ENCODE measurements around the gene AP1S3. TPM values are rescaled to one million over a fixed set of nuclear protein-coding genes. Genes with fewer than 3 reads are reported as not detected.
A peak's percentile ranks its signal among the peaks of the same experiment; 100 is the strongest.

Gene AP1S3
- total and polyA plus RNA-seq, 11 donors: 0.08 to 3.4 (median 0.51) TPM; not detected in 1

GRCh38 chr2:223727562-223727961, 109.8 kb downstream of the AP1S3 start:
- intact Hi-C loops (cut with DNase I): loop anchor here in 1 of 10 donors (5.0 kb wide), 1 partner anchor 230 kb away; the partner anchor contains the start of gene MRPL44
- TF ChIP-seq POLR2A (IDR thresholded peaks at IDR 0.05) (no peak), CTCF (IDR thresholded peaks at IDR 0.05) (peak; percentile 12 to 60 (median 42))
- Histone ChIP-seq H3K4me1 (peaks cover 0 to 29% (median 18%) of the 10 kb centered on the region in 12 donors), H3K9me3 (no peaks in the 10 kb centered on the region), H3K27ac (no peak overlapping the region), H3K4me3 (no peak overlapping the region), H3K27me3 (no peaks in the 10 kb centered on the region), H3K36me3 (no peaks in the 10 kb centered on the region)
- ATAC-seq (peak in 2 of 4 donors; percentile 27 to 39), DNase-seq (peak in 1 of 5 donors; percentile 11)
- WGBS, 4 donors: 55 to 65% (median 58%) methylated on average over 7 of the region's 7 CpGs

- ATAC-seq: no peak
- no peaks in the 10 kb centered on the region for H3K27me3 ChIP-seq
- intact Hi-C loops (cut with DNase I): loop anchor here in 1 of 10 donors (5.0 kb wide), 1 partner anchor 231 kb away; the partner anchor contains the start of gene MRPL44
- no peak overlapping the region for H3K4me3 ChIP-seq
- peak overlapping the region in 9 of 12 donors; percentile 37 to 80 (median 69) for H3K27ac ChIP-seq
- peaks cover 0 to 26% (median 15%) of the 10 kb centered on the region in 12 donors for H3K4me1 ChIP-seq
- DNase-seq: no peak
- H3K9me3 ChIP-seq: no peaks in the 10 kb centered on the region
- H3K36me3 ChIP-seq: no peaks in the 10 kb centered on the region
- WGBS, 4 donors: 88 to 92% (median 91%) methylated on average over 8 of the region's 8 CpGs
- TF ChIP-seq POLR2A (IDR thresholded peaks at IDR 0.05): no peak
- TF ChIP-seq CTCF (IDR thresholded peaks at IDR 0.05): no peak
Observed at GRCh38 chr2:223725986-223726970, 111.1 kb downstream of the AP1S3 start.

- Histone ChIP-seq H3K4me3 (no peak overlapping the region), H3K9me3 (no peaks in the 10 kb centered on the region), H3K36me3 (no peaks in the 10 kb centered on the region), H3K27ac (peak overlapping the region in 10 of 12 donors; percentile 37 to 80 (median 69)), H3K27me3 (no peaks in the 10 kb centered on the region), H3K4me1 (peaks cover 0 to 23% (median 15%) of the 10 kb centered on the region in 12 donors)
- intact Hi-C loops (cut with DNase I): loop anchor here in 1 of 10 donors (5.0 kb wide), 1 partner anchor 232 kb away; the partner anchor contains the start of gene MRPL44
- no peak for TF ChIP-seq CTCF (IDR thresholded peaks at IDR 0.05)
- TF ChIP-seq POLR2A (IDR thresholded peaks at IDR 0.05): no peak
- DNase-seq (peak; percentile 74 to 92 (median 84)), ATAC-seq (peak; percentile 84 to 99 (median 97))
- 28 to 38% (median 30%) methylated on average over 5 of the region's 5 CpGs for WGBS, 4 donors
Observed at GRCh38 chr2:223725494-223725893, 111.9 kb downstream of the AP1S3 start.

- Histone ChIP-seq H3K4me1 (peaks cover 0 to 23% (median 15%) of the 10 kb centered on the region in 12 donors), H3K36me3 (no peaks in the 10 kb centered on the region), H3K27me3 (no peaks in the 10 kb centered on the region), H3K9me3 (no peaks in the 10 kb centered on the region), H3K27ac (peak overlapping the region in 10 of 12 donors; percentile 37 to 80 (median 69)), H3K4me3 (no peak overlapping the region)
- no peak for TF ChIP-seq POLR2A (IDR thresholded peaks at IDR 0.05)
- no peak for TF ChIP-seq CTCF (IDR thresholded peaks at IDR 0.05)
- intact Hi-C loops (cut with DNase I): loop anchor here in 1 of 10 donors (5.0 kb wide), 1 partner anchor 232 kb away; the partner anchor contains the start of gene MRPL44
- ATAC-seq (peak in 1 of 4 donors; percentile 31), DNase-seq (no peak)
- 61 to 85% (median 75%) methylated on average over 4 of the region's 4 CpGs for WGBS, 4 donors
Observed at GRCh38 chr2:223724861-223725260, 112.5 kb downstream of the AP1S3 start.

Measured in heart left ventricle (tissue), 16 donors.